ENCODE results near the gene TSPAN9.

GRCh38 chr12:3207858-3208257 lies 130.7 kb downstream of the TSPAN9 start:
- TF ChIP-seq, protein P1, sequence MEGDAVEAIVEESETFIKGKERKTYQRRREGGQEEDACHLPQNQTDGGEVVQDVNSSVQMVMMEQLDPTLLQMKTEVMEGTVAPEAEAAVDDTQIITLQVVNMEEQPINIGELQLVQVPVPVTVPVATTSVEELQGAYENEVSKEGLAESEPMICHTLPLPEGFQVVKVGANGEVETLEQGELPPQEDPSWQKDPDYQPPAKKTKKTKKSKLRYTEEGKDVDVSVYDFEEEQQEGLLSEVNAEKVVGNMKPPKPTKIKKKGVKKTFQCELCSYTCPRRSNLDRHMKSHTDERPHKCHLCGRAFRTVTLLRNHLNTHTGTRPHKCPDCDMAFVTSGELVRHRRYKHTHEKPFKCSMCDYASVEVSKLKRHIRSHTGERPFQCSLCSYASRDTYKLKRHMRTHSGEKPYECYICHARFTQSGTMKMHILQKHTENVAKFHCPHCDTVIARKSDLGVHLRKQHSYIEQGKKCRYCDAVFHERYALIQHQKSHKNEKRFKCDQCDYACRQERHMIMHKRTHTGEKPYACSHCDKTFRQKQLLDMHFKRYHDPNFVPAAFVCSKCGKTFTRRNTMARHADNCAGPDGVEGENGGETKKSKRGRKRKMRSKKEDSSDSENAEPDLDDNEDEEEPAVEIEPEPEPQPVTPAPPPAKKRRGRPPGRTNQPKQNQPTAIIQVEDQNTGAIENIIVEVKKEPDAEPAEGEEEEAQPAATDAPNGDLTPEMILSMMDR (IDR thresholded peaks at IDR 0.05) = no peak
- TF ChIP-seq POLR2A (IDR thresholded peaks at IDR 0.05) = no peak

Measured in body of pancreas (tissue), 4 donors.